NCI-H2196 treated with DMSO at 0.1 percent for 48 hours (cell line): Measurements from ENCODE around the gene AP3S2.
"Not testable (repeated sequence)": the region's sequence is repeated elsewhere in the genome, so short reads cannot be mapped to it uniquely, and the experiment has no call there.

Experiments
- DNase-seq: peaks from one replicate; lab custom pipeline; 2025; ENCODE audit not compliant: unreplicated experiment; lab: John Stamatoyannopoulos, UW

Gene AP3S2

DNA sequence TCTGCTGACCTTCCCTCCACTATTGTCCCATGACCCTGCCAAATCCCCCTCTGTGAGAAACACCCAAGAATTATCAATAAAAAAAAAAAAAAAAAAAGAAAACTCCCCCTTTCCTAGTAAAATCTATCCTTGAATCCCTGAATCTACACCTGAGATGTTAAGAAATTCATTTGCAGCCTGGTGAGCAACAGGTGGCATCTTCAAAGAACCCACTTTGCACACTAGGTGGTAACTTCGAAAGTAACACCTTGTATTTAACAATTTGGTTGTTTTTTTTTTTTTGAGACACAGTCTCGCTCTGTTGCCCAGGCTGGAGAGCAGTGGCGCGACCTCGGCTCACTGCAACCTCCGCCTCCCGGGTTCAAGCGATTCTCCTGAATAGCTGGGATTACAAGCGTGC, 24.3 kb downstream of the AP3S2 start:
- DNase-seq, result not testable (repeated sequence)

DNA sequence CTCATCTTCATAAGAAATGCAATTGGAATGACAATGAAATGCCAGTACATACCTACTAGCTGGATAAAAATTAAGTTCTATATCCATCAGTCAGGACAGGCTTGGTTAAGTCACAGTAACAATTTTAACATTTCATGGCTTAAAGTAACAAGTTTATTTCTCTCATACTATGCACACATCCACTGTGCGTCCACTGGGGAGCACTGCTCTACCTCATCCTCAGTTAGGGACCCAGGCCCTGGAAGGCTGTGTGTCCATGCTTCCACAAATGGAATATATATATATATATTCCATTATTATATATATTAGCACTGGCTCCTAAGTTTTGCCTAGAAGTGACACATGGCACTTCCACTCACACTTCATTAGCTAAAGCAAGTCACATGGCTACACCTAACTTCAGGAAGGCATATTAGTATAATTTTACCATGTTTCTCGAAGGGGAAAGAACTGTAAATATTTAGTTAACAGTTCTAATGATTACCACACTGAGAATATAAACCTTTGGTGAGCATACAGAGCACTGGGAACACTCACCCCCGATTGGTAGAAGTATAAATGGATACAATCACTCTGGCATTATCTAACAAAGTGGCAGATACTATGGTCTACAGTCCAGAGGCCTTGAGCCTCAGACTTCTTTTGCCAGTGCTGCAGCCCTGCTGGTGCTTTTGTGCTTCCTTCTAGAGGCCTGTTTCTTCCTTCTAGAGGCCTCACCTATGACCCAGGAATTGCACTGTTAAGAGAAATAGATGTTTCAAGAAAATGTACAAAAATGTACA, 28.6 kb downstream of the AP3S2 start:
- DNase-seq, result no peak

DNA sequence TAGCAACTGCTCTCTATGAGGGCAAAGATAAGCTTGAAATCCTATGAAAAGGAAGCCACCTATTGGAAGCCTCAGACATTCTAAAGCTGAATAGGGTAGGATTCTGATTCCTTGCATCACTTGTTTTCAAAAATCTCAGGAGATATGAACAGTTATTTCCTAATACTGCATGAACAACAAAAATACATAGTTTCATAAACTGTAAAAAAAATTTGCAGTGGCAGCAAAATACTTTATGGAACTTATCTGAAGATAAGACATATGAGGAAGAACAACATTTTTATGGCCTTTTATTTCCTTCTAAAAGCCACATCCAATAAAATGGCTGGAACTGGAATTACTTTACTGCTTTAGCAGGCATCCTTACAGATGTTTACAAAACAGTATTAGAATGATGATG, 29.9 kb downstream of the AP3S2 start:
- DNase-seq, result no peak

DNA sequence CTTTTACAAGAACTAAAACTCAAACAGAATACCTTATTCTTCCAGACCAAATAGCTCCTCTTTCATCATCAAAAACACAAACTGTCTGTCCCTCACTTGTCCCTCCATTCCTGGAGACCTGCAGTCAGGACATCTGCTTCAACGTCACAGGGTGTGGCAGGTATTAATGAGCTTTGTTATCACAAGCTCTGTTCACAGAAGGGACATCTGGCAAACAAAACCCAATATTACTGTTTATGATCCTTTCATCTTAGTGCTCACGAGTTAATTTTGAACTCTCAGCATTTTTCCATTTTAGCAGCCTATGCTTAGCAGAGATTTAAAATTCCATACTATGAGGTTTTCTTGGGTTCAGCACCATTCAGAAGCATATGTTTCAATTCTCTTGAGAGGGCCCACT, 32.9 kb downstream of the AP3S2 start:
- DNase-seq, result no peak

DNA sequence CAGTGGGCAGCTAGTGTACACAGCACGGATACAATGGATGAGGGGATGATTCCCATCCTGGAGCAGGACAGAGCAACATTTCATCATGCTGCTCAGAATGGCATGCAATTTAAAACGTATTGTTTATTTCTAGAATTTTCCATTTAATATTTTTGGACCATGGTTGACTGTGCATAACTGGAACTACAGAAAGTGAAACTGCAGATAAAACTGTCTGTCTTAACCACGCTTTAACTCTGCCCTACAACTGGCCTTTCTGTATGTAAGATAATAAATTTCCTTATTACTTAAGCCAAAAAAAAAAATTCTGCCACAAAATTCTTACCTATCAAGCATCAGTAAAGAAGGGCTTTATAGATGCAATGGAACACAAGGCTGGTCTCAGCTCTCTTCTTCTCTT, 33.4 kb downstream of the AP3S2 start:
- no peak for DNase-seq

DNA sequence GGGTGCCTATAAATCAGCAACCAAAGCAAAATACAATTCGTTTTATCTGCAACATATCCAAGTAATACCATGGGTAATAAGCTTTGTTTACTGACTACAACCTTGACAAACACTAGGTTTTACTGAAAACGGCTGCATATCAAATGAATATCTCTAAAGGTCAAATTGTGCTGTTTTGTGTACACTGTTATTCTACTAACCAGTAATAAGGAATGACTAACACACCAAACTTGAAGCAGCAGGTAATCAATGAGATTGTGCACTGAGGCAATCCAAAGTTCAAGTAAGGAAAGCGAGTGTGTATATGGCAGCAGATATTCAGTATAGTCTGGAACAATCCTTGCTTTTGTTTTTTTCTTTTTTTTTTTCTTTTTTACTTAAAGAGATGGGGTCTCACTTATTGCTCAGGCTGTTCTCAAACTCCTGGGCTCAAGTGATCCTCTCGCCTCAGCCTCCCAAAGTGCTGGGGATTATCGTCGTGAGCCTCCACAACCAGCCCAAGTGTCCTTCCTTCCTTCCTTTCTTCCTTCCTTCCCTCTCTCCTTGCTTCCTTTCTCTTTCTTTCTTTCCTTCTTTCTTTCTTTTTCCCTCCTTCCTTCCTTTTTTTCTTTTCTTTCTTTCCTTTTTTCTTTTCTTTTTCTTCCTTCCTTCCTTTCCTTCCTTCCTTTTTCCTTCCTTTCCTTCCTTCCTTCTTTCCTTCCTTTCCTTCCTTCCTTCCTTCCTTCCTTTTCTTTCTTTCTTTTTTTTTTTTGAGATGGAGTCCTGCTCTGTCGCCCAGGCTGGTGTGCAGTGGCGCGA, 34.9 kb downstream of the AP3S2 start:
- no peak for DNase-seq

DNA sequence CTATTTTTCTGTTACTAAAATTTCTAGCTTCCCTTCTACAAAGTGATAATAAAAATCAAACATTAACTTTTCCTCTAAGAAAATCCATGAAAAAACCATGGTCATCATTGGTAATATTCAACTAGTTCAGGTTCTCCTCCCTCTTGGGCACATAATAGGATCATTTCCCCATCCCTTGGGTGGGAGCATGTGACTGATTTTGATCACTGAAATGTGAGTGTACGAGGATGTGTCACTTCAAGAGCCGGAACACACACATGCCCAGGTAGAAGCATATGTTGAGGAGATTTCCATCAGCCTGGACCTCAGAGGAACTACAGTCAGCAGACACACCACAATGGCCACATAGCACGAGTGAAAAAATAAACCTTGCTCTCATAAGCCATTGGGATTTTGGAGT, 36.1 kb downstream of the AP3S2 start:
- no peak for DNase-seq

DNA sequence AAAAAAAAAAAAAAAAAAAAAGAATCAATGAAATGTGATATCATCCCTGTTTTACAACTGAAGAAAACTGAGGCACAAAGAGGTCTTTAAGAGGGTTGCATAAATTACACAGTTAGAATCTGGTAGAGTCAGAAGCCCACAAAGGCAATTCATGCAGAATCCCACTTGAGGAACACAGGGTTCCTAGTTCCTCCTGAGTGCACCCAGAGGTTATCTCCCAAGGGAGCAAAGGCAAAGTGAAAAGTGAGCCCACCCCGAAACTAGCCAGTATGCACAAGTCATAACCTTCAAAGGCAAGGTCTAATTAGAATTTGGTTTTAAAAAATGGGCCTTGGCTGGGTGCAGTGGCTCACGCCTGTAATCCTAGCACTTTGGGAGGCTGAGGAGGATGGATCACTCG, 37.8 kb downstream of the AP3S2 start:
- DNase-seq, result no peak

DNA sequence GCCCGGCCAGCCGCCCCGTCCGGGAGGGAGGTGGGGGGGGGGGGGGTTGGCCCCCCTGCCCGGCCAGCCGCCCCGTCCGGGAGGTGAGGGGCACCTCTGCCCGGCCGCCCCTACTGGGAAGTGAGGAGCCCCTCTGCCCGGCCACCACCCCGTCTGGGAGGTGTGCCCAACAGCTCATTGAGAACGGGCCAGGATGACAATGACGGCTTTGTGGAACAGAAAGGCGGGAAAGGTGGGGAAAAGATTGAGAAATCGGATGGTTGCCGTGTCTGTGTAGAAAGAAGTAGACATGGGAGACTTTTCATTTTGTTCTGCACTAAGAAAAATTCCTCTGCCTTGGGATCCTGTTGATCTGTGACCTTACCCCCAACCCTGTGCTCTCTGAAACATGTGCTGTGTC, 38.9 kb downstream of the AP3S2 start:
- not testable (repeated sequence) for DNase-seq

DNA sequence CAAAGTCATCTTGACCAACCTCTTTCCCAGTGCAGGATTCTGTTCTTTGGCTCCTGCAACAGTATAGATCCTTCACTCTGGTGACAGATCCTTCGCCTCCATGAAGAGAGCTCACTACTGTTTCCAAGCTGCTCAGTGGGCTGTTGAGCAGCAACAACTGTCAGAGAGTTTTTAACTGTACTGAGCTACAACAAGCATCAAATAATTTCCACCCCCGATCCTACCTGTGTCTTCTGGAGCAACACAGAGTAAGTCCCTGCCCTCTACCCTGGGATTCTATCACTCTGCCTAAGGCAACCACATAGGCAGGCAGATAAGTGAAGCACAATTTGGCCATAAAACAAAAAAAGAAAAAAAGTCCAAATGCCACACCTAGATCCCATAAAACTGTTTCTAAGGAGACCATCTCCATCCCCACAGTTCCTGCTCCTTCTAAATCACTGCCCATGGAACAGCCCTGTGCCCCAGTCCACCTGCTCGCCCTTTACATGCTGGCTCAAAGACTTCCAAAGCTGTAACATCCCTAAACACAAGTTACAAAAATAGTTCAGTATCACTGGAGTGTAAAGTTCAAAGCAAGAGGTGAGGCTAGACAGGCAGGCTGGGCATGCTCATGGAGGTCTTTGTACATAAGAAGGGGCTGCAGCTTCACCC, 41.3 kb downstream of the AP3S2 start:
- DNase-seq, result no peak

DNA sequence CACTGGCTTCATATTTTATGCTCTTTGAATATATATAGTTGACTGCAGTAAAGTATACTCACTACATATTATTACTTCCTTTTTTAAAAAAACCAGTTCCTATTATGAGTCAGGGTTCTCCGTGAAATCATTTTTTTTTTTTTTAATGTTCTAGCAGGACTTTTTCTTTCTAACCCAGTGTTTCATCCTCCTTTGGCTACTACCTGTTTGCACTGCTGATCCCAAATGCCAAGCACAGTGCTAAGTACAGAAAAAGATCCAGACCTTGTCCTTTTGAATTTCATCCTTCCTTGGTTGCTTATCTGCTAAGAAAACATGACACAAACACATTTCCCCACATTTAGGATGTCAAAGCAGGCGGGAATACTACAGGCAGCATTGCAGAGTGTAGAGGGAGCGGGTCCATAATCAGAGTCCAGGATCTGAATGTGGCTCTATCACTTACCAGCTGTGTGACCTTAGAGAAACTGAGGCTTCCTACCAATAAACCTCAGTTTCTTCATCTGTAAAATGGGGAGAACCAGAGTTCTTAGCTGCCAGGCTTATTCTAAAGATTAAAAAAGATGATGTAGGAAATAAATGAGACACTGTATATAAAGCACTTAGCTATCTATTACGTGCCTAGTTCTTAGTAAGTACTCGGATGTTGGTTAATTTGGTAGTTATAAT, 42.0 kb downstream of the AP3S2 start:
- no peak for DNase-seq

DNA sequence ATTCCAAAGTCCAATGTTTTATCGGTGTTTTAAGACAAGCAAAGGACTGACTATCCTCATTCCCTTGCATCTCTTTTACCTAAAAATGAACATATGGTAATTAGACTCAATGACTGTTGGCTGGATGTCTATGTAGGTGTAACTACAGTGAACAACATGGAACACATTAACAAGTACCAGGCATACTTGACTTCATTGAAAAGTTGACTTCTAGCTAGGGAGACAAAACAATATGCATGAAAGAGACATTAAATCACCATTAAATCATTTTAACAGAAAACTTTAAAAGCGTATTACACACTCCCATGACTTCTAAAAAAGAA, 44.9 kb downstream of the AP3S2 start:
- no peak for DNase-seq

DNA sequence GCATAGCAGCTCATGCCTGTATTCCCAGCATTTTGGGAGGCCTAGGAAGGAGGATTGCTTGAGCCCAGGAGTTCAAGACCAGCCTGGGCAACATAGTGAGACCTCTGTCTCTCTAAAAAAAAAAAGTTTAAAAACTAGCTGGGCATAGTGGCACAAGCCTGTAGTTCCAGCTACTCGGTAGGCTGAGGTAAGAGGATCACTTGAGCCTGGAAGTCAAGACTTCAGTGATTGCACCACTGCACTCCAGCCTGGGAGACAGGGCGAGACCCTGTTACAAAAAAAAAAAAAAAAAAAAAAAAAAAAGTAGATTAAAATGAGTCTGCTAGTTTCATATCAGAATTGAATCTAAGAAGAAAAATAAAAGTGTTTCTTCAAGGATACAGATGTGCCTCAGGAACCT, 46.7 kb downstream of the AP3S2 start:
- no peak for DNase-seq

DNA sequence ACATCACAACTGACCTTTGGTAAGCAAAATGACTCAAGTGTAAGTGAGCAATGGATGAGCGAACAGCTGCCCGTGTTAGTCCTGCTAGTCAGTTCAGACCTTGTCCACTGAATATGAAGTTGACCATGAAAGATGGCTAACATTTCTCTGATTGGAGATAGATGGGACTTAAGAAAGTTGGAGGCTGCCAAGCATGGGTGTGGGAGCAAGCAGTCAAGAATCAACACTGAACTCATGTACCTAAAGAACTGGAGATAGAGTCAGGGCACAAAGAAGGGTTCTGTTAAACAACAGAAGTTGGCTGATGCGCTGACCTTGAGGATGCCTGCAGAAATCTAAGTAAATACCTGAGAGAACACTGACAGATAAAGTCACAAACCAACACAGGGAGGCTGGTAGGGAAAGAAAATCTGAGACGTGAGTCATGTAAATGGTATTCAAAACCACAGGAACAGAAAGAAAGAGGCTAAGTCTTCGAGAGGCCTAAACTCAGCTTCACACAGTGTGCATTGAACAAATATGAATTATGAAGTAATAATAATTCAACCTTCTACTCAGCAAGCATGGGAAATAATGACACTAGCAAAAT, 48.4 kb downstream of the AP3S2 start:
- no peak for DNase-seq

DNA sequence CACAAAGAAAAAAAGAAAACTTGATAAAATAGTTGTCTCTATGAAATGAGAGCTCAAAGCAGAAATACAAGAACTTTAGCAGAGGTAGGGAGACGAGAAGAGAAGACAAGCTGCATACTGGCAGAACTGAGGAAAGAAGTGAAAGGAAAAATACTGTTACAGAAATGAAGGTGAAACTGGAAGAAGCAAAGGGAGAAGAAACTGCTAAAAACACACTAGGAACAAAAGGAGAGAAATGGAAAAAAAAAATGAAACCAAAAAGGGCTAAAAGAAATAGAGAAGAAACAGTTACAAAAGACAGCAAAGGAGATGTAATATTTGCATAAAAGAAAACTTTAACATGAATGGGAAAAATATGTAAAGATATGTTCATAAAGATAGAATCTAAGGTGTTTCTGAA, 51.8 kb downstream of the AP3S2 start:
- no peak for DNase-seq

DNA sequence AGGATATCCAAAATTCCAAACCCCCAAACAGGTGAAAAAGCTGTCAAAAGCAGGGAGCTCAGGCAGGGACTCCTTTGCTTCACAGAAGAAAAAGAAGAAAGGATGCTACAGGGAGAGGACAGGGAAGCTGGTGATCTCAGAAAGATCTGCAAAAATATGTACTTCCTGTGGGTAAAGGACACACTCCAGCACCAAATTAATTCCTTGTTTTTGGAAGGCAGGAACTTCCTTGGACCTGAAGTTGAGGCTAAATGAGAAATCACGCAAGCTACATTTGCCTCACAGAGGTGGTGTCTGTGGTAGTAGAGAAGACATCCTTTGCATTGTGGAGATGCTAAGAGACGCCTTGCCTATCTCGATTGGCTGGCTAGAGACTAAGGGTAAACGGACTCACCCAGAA, 52.5 kb downstream of the AP3S2 start:
- DNase-seq, result no peak

DNA sequence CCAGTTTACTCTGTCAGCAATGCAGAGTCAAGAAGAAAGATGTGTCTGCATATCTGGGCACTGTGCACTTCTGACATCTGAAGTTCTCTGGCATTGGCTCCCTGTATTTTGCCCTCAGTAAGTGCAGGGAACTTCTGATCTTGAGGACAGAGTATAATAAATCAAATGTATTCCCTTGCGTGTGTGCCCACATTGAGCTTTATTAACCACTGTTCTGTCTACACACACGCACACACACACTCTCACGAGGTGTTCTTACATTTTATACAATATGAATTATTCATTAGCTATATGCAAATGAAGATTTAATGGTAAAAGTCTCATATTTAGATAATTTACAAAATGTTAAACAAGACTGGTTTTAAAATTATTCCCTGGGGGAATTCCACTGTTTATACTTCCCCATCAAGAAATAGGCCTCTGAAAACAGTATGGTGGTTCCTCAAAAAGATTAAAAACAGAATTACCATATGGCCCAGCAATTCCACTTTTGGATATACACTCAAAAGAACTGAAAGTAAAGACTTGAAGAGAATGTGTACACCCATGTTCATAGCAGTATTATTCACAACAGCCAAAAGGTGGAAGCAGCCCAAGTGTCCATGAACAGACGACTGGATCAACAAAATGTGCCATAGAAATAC, 54.5 kb downstream of the AP3S2 start:
- no peak for DNase-seq

DNA sequence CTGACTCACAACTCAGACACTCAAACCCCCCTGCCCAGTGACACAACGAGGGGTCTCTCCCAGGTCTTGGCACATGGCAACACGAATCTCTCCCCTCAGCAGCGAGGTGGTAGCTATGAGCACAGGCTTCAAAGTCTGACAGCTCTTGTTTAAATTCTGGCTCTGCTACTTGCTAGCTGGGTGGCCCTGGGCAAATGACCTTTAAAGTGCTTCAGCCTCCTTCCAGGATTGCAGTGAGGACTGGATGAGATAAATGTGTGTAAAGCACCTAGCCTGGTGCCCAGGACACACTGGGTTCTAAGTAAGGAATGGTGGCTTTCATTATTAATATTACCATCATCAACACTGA, 56.0 kb downstream of the AP3S2 start:
- no peak for DNase-seq

DNA sequence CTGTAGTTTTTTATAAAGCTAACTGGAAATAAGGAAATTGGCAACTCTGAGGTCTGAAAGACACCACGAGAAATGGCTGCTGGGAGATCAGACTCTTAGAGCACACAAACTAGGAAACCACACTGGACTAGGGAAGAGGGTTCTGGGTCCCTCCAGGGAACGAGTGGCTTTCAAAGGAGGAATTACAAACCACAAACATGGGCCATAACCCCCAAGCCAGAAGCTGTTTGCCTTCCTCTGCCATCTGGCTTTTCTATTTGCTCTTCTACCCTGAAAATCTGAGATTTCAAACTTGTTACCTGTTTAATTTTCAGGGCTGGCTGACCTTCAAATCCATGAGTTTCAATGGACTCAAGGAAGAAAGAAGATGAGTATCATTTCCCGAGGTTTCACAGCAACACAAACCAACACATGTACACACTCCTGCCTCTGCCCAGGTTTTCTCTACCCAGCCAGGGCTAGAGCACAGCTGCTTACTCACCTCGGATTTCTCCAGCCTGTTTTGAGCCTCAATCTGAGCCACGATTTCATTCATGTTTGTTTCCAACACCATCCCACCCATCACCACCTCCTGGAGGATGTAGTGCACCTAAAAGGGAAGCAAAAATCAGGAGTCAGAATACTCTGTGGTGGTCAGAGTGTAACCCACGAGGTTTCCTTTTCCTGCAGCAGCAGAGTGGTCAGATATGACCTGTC, 56.5 kb downstream of the AP3S2 start:
- DNase-seq, result no peak
